GM23338 (cell line): ENCODE results near the gene CIROP. TPM values are rescaled to one million over a fixed set of nuclear protein-coding genes. Genes with fewer than 3 reads are reported as not detected.

Source experiments
- ATAC-seq: fragments of 200-7000 bp; cut with Tn5 transposase; 3 replicates; pipeline ENCODE4 v1.9.1; 2020
- DNase-seq: peaks from one replicate; pipeline ENCODE4 v3.0.0-alpha.2; 2015; ENCODE audit warnings: low spot score
- H2AFZ ChIP-seq: fragments of 200-600 bp; sonication (generic); 2 replicates; pipeline ENCODE4 v1.8.0; 2016; ENCODE audit warnings: antibody characterized with exemption, mild to moderate bottlenecking, moderate library complexity
- H3F3A ChIP-seq: fragments of 200-600 bp; sonication (generic); replicated peaks from 2 replicates; pipeline ENCODE4 v1.8.0; 2017; ENCODE audit warnings: antibody characterized with exemption, mixed run types, low read depth
- H3K27ac ChIP-seq: fragments of 200-600 bp; sonication (generic); 2 replicates; pipeline ENCODE4 v1.6.1; 2016; ENCODE audit warnings: low read depth
- H3K27me3 ChIP-seq: fragments of 200-600 bp; sonication (generic); 2 replicates; pipeline ENCODE4 v1.8.0; 2016; ENCODE audit warnings: mild to moderate bottlenecking, mixed run types, moderate library complexity; ENCODE audit not compliant: insufficient read depth
- H3K36me3 ChIP-seq: fragments of 200-600 bp; sonication (generic); 2 replicates; pipeline ENCODE4 v1.8.0; 2016; ENCODE audit warnings: mild to moderate bottlenecking; ENCODE audit not compliant: insufficient read depth
- H3K4me1 ChIP-seq: fragments of 200-600 bp; sonication (generic); 2 replicates; pipeline ENCODE4 v1.8.0; 2016; ENCODE audit warnings: mild to moderate bottlenecking, moderate library complexity; ENCODE audit not compliant: insufficient read depth
- H3K4me2 ChIP-seq: fragments of 200-600 bp; sonication (generic); 2 replicates; pipeline ENCODE4 v1.7.1; 2017; ENCODE audit warnings: mixed run types
- H3K4me3 ChIP-seq: fragments of 200-600 bp; sonication (generic); 2 replicates; pipeline ENCODE4 v1.6.1; 2016; ENCODE audit warnings: mixed run types
- H3K79me2 ChIP-seq: fragments of 200-600 bp; sonication (generic); replicated peaks from 2 replicates; pipeline ENCODE4 v1.8.0; 2017; ENCODE audit warnings: mild to moderate bottlenecking; ENCODE audit not compliant: insufficient read depth
- H3K9me2 ChIP-seq: fragments of 200-600 bp; sonication (generic); 2 replicates; pipeline ENCODE4 v1.8.0; 2017; ENCODE audit not compliant: insufficient read depth
- H4K20me1 ChIP-seq: fragments of 200-600 bp; sonication (generic); replicated peaks from 2 replicates; pipeline ENCODE4 v1.8.0; 2017; ENCODE audit warnings: mild to moderate bottlenecking; ENCODE audit not compliant: insufficient read depth
- H3K27ac Mint-ChIP-seq: 2 replicates; pipeline ENCODE4 v1.8.0; 2020; ENCODE audit warnings: inconsistent platforms, mild to moderate bottlenecking, moderate library complexity, mixed read lengths
- H3K27me3 Mint-ChIP-seq: 3 replicates; pipeline ENCODE4 v1.8.0; 2022; ENCODE audit warnings: low read depth, mild to moderate bottlenecking, moderate library complexity, mixed read lengths, inconsistent platforms; ENCODE audit not compliant: insufficient read depth, poor library complexity
- H3K36me3 Mint-ChIP-seq: 3 replicates; pipeline ENCODE4 v1.8.0; 2021; ENCODE audit warnings: low read depth, mild to moderate bottlenecking, inconsistent platforms, moderate library complexity, mixed read lengths
- H3K4me1 Mint-ChIP-seq: 3 replicates; pipeline ENCODE4 v1.8.0; 2020; ENCODE audit warnings: mild to moderate bottlenecking, inconsistent platforms, mixed read lengths
- H3K4me3 Mint-ChIP-seq: 3 replicates; pipeline ENCODE4 v1.8.0; 2021; ENCODE audit warnings: moderate library complexity, mild to moderate bottlenecking, inconsistent platforms, mixed read lengths
- H3K9me3 Mint-ChIP-seq: 3 replicates; pipeline ENCODE4 v1.8.0; 2020; ENCODE audit warnings: moderate library complexity, mild to moderate bottlenecking, inconsistent platforms, mixed read lengths
- CTCF ChIP-seq, 2 experiments: fragments of 200-600 bp in 1 of 2; sonication (generic) in 1 of 2; conservative IDR thresholded peaks; 2 replicates each; pipeline versions ENCODE4 v1.5.1 to v1.6.1; 2016 to 2017; ENCODE audit warnings: antibody characterized with exemption in 2 of 2, low read depth in 2 of 2, mild to moderate bottlenecking in 2 of 2, moderate library complexity in 1 of 2
- ETS1 ChIP-seq: IDR thresholded peaks from 2 replicates; pipeline ENCODE4 v1.6.1; 2016; ENCODE audit warnings: antibody characterized with exemption
- EZH2phosphoT487 ChIP-seq: fragments of 200-600 bp; sonication (generic); IDR thresholded peaks from one replicate; pipeline ENCODE4 v1.8.1; 2018; ENCODE audit warnings: antibody characterized with exemption; ENCODE audit not compliant: unreplicated experiment
- POLR2AphosphoS5 ChIP-seq: IDR thresholded peaks from 2 replicates; pipeline ENCODE4 v1.6.1; 2016; ENCODE audit warnings: antibody characterized with exemption, low read depth
- REST ChIP-seq: IDR thresholded peaks from one replicate; pipeline ENCODE4 v1.6.1; 2018; ENCODE audit warnings: antibody characterized with exemption; ENCODE audit not compliant: unreplicated experiment
- STAT1 ChIP-seq: IDR thresholded peaks from one replicate; pipeline ENCODE4 v1.6.1; 2016; ENCODE audit warnings: antibody characterized with exemption; ENCODE audit not compliant: unreplicated experiment
- ZNF114 ChIP-seq: fragments of 250-450 bp; sonication (Bioruptor Pico); IDR thresholded peaks from 2 replicates; pipeline ENCODE4 v1.5.0; 2020; ENCODE audit warnings: mild to moderate bottlenecking, moderate library complexity
- ZNF331 ChIP-seq: fragments of 250-450 bp; sonication (Bioruptor Pico); IDR thresholded peaks from 2 replicates; pipeline ENCODE4 v1.5.0; 2020; ENCODE audit warnings: low read depth, mild to moderate bottlenecking, moderate library complexity
- ZNF462 ChIP-seq: fragments of 250-450 bp; sonication (Bioruptor Pico); IDR thresholded peaks from 2 replicates; pipeline ENCODE4 v1.5.0; 2020; ENCODE audit warnings: mild to moderate bottlenecking, moderate library complexity
- polyA plus RNA-seq: library from polyadenylated mRNA; unstranded; fragments of >200 nt; fragmentation: Nextera tagmentation; extraction: Ambion mirVana; gene quantifications from 2 replicates; pipeline ENCODE4 v1.2.1, GENCODE V29; 2016
- total RNA-seq: library from RNA; depleted of rRNA; stranded (reverse); fragments of >200 nt; shearing (Covaris generic); gene quantifications from 2 replicates; pipeline ENCODE4 v1.2.3, GENCODE V29; 2014

The CIROP gene
- total and polyA plus RNA-seq, 2 experiments from 2014 or later: not detected

GRCh38 chr14:23145794-23146350, 41.1 kb upstream of the CIROP start (continued):
- no peak for TF ChIP-seq CTCF (conservative IDR thresholded peaks at IDR 0.05; ENCODE audit: low read depth in 2 of 2)
- TF ChIP-seq ZNF331 (CRISPR knock-in tag): no peak
- TF ChIP-seq ZNF114 (CRISPR knock-in tag): no peak
- TF ChIP-seq ETS1: no peak
- TF ChIP-seq STAT1: no peak
- no peak for TF ChIP-seq POLR2AphosphoS5

- DNase-seq: no peak
- Mint-ChIP-seq H3K36me3 (peaks cover 65% of the 10 kb centered on the region), H3K27me3 (peaks cover 4% of the 10 kb centered on the region), H3K27ac (no peak overlapping the region), H3K4me3 (no peak overlapping the region), H3K4me1 (peaks cover 7% of the 10 kb centered on the region), H3K9me3 (no peaks in the 10 kb centered on the region; the same call in 2 of the 3 replicates)
- Histone ChIP-seq H3F3A (0 out of 2 replicates have a peak, but pooled peaks cover 3% of the 10 kb centered on the region), H3K4me2 (no peak overlapping the region), H3K27ac (no peak overlapping the region), H3K79me2 (no peaks in the 10 kb centered on the region), H3K4me3 (no peak overlapping the region), H4K20me1 (no peaks in the 10 kb centered on the region), H3K36me3 (peaks cover 40% of the 10 kb centered on the region), H3K27me3 (no peaks in the 10 kb centered on the region), H3K9me2 (peaks cover 6% of the 10 kb centered on the region; the same call in 1 of the 2 replicates), H3K4me1 (no peaks in the 10 kb centered on the region), H2AFZ (no peak overlapping the region)
- no peak for ATAC-seq
- TF ChIP-seq EZH2phosphoT487 (no peak), ZNF331 (CRISPR knock-in tag) (no peak), STAT1 (no peak), ZNF462 (CRISPR knock-in tag) (no peak), CTCF (conservative IDR thresholded peaks at IDR 0.05; ENCODE audit: low read depth in 2 of 2) (no peak), REST (no peak)
Observed at GRCh38 chr14:23143911-23144310, 39.1 kb upstream of the CIROP start.
